Measurements from ENCODE around the gene OGFOD3.
"Not testable (repeated sequence)": the region's sequence is repeated elsewhere in the genome, so short reads cannot be mapped to it uniquely, and the experiment has no call there.

OGFOD3 gene

GRCh38 chr17:82415786-82416185 is 2.6 kb downstream of the OGFOD3 start:
- DNase-seq, result no peak
- H3K4me1 ChIP-seq, result peaks cover 12% of the 10 kb centered on the region
- no peaks in the 10 kb centered on the region for H3K27me3 ChIP-seq
- no peak overlapping the region for H3K4me3 ChIP-seq (ENCODE audit: low read depth, low read length)
- TF ChIP-seq, protein P1, sequence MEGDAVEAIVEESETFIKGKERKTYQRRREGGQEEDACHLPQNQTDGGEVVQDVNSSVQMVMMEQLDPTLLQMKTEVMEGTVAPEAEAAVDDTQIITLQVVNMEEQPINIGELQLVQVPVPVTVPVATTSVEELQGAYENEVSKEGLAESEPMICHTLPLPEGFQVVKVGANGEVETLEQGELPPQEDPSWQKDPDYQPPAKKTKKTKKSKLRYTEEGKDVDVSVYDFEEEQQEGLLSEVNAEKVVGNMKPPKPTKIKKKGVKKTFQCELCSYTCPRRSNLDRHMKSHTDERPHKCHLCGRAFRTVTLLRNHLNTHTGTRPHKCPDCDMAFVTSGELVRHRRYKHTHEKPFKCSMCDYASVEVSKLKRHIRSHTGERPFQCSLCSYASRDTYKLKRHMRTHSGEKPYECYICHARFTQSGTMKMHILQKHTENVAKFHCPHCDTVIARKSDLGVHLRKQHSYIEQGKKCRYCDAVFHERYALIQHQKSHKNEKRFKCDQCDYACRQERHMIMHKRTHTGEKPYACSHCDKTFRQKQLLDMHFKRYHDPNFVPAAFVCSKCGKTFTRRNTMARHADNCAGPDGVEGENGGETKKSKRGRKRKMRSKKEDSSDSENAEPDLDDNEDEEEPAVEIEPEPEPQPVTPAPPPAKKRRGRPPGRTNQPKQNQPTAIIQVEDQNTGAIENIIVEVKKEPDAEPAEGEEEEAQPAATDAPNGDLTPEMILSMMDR (IDR thresholded peaks at IDR 0.05; ENCODE audit: low read depth, low read length), result no peak
- H3K36me3 ChIP-seq, result peaks cover 6% of the 10 kb centered on the region
- H3K9me3 ChIP-seq, result no peaks in the 10 kb centered on the region

- H3K9me3 ChIP-seq, result no peaks in the 10 kb centered on the region
- no peak overlapping the region for H3K4me3 ChIP-seq (ENCODE audit: low read depth, low read length)
- H3K27me3 ChIP-seq, result no peaks in the 10 kb centered on the region
- no peak for DNase-seq
- H3K36me3 ChIP-seq, result peaks cover 3% of the 10 kb centered on the region
- TF ChIP-seq, protein P1 (IDR thresholded peaks at IDR 0.05; ENCODE audit: low read depth, low read length), result no peak
- H3K4me1 ChIP-seq, result peaks cover 12% of the 10 kb centered on the region
Observed at GRCh38 chr17:82415336-82415735, 3.0 kb downstream of the OGFOD3 start.

GRCh38 chr17:82414548-82415281 is 3.7 kb downstream of the OGFOD3 start:
- no peaks in the 10 kb centered on the region; the same call in 1 of the 2 replicates for H3K36me3 ChIP-seq
- H3K4me3 ChIP-seq (ENCODE audit: low read depth, low read length), result no peak overlapping the region
- H3K9me3 ChIP-seq, result no peaks in the 10 kb centered on the region
- TF ChIP-seq, protein P1 (IDR thresholded peaks at IDR 0.05; ENCODE audit: low read depth, low read length), result peak; percentile 82
- DNase-seq, result peak; percentile 86
- H3K4me1 ChIP-seq, result peaks cover 12% of the 10 kb centered on the region
- H3K27me3 ChIP-seq, result no peaks in the 10 kb centered on the region

DNA sequence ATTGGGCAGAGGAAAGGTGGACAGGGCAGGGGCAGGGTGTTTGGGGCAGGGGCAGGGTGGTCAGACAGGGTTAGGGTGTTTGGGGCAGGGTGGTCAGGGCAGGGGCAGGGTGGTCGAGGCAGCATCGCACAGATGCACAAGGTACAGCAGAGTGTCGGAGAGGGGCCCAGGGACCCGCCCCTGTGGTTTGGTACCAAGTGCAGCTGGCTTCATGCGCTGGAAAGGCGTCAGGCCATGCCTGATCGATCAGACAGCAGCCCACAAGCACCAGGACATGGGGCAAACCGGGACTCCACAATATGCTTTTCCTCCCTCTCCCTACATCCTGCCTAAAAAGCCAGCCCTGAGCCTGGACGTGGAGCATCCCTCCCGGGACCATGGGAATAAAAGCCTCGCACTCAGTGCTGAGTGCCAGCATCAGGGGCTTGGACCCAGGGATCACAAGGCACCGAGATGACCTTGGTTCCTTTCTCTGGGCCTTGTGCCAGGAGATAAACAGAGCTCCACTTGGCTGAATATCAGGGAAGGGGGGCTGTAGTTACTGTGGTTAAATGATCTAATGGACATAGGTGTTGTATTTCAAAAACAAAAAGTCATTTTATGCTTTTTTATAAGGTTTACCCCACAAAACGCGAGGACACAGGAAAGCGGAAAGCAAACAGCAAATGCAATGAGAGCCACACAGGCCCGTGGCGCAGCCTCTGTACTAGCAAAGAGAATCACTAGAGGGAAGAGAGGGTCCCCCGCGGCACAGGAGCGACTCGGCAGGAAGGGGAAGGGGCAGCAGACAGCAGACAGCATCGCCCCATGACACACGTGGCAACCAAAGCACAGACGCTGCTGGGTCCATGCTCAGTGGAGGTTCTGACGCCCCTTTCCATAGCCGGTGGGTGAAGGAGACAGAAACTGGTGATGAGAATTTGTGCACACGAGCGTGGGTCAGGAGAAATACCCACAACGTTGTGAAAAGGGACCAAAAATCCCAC is 5.6 kb downstream of the OGFOD3 start:
- H3K9me3 ChIP-seq, result no peaks in the 10 kb centered on the region
- DNase-seq, result peak; percentile 79
- no peaks in the 10 kb centered on the region for H3K27me3 ChIP-seq
- H3K4me1 ChIP-seq, result peaks cover 12% of the 10 kb centered on the region
- TF ChIP-seq, protein P1 (IDR thresholded peaks at IDR 0.05; ENCODE audit: low read depth, low read length), result no peak
- peak overlapping the region; percentile 20 for H3K4me3 ChIP-seq (ENCODE audit: low read depth, low read length)
- H3K36me3 ChIP-seq, result no peaks in the 10 kb centered on the region; the same call in 1 of the 2 replicates

GRCh38 chr17:82412081-82412480 is 6.3 kb downstream of the OGFOD3 start:
- DNase-seq; H3K36me3 ChIP-seq; H3K9me3 ChIP-seq; H3K4me3 ChIP-seq (ENCODE audit: low read depth, low read length); H3K27me3 ChIP-seq: not testable (repeated sequence)
- H3K4me1 ChIP-seq, result peaks cover 12% of the 10 kb centered on the region

GRCh38 chr17:82411396-82412053 is 6.9 kb downstream of the OGFOD3 start:
- Histone ChIP-seq H3K27me3 (no peaks in the 10 kb centered on the region), H3K9me3 (no peaks in the 10 kb centered on the region), H3K36me3 (no peaks in the 10 kb centered on the region; the same call in 1 of the 2 replicates), H3K4me1 (peaks cover 12% of the 10 kb centered on the region), H3K4me3 (ENCODE audit: low read depth, low read length) (no peak overlapping the region)
- TF ChIP-seq, protein P1 (IDR thresholded peaks at IDR 0.05; ENCODE audit: low read depth, low read length), result no peak
- DNase-seq, result no peak
